Right forelimb (tissue), 1 donor: Measurements from ENCODE around the gene DNAH5.
"Not testable (repeated sequence)": the region's sequence is repeated elsewhere in the genome, so short reads cannot be mapped to it uniquely, and the experiment has no call there.

Experiments
- DNase-seq: peaks from one replicate; pipeline ENCODE4 v3.0.0-alpha.2; 2018

Gene DNAH5

GRCh38 chr5:13816126-13816525 lies 128.4 kb downstream of the DNAH5 start:
- DNase-seq: no peak

- no peak for DNase-seq
Observed at GRCh38 chr5:13814301-13814700, 130.2 kb downstream of the DNAH5 start.

- no peak for DNase-seq
Observed at GRCh38 chr5:13809921-13810320, 134.6 kb downstream of the DNAH5 start.

- DNase-seq: no peak
Observed at GRCh38 chr5:13804336-13804735, 140.2 kb downstream of the DNAH5 start.

- DNase-seq: not testable (repeated sequence)
Observed at GRCh38 chr5:13798569-13798968, 145.9 kb downstream of the DNAH5 start.

- no peak for DNase-seq
Observed at GRCh38 chr5:13785781-13786415, 158.6 kb downstream of the DNAH5 start.

GRCh38 chr5:13783726-13784125 lies 160.8 kb downstream of the DNAH5 start:
- no peak for DNase-seq

- no peak for DNase-seq
Observed at GRCh38 chr5:13780081-13780480, 164.4 kb downstream of the DNAH5 start.

GRCh38 chr5:13773649-13774048 lies 170.8 kb downstream of the DNAH5 start:
- DNase-seq: no peak

- DNase-seq: no peak
Observed at GRCh38 chr5:13771011-13771571, 173.4 kb downstream of the DNAH5 start.

- DNase-seq: no peak
Observed at GRCh38 chr5:13766236-13766635, 178.3 kb downstream of the DNAH5 start.

GRCh38 chr5:13763719-13764118 lies 180.8 kb downstream of the DNAH5 start:
- no peak for DNase-seq

GRCh38 chr5:13749766-13750165 lies 194.7 kb downstream of the DNAH5 start:
- no peak for DNase-seq

GRCh38 chr5:13746026-13746425 lies 198.5 kb downstream of the DNAH5 start:
- DNase-seq: no peak

GRCh38 chr5:13745508-13745907 lies 199.0 kb downstream of the DNAH5 start:
- DNase-seq: no peak

- DNase-seq: no peak
Observed at GRCh38 chr5:13740471-13740870, 204.0 kb downstream of the DNAH5 start.

- DNase-seq: no peak
Observed at GRCh38 chr5:13739479-13739878, 205.0 kb downstream of the DNAH5 start.

- DNase-seq: no peak
Observed at GRCh38 chr5:13735691-13736090, 208.8 kb downstream of the DNAH5 start.

- no peak for DNase-seq
Observed at GRCh38 chr5:13731121-13731628, 213.3 kb downstream of the DNAH5 start.

GRCh38 chr5:13708906-13709305 lies 235.6 kb downstream of the DNAH5 start:
- no peak for DNase-seq

- DNase-seq: no peak
Observed at GRCh38 chr5:13708432-13708831, 236.1 kb downstream of the DNAH5 start.

- no peak for DNase-seq
Observed at GRCh38 chr5:13704396-13704795, 240.1 kb downstream of the DNAH5 start.

GRCh38 chr5:13700626-13701025 lies 243.9 kb downstream of the DNAH5 start:
- no peak for DNase-seq

- DNase-seq: no peak
Observed at GRCh38 chr5:13698885-13699284, 245.6 kb downstream of the DNAH5 start.
